Uterus (tissue), 2 donors: ENCODE results near the gene LRIT1.

Source experiments
- CTCF ChIP-seq, 4 experiments: fragments of 200-600 bp in 2 of 4; fragments of 450-650 bp in 2 of 4; sonication (generic) in 2 of 4; IDR thresholded peaks; one replicate each; pipeline ENCODE4 v1.5.1; 2016 to 2019; ENCODE audit warnings: antibody characterized with exemption in 4 of 4, mild to moderate bottlenecking in 2 of 4, moderate library complexity in 1 of 4
- POLR2A ChIP-seq, 2 donors: fragments of 450-650 bp; IDR thresholded peaks; one replicate each; pipeline ENCODE4 v1.6.1; 2016; ENCODE audit warnings: antibody characterized with exemption in 2 of 2, mild to moderate bottlenecking in 1 of 2, moderate library complexity in 1 of 2

DNA sequence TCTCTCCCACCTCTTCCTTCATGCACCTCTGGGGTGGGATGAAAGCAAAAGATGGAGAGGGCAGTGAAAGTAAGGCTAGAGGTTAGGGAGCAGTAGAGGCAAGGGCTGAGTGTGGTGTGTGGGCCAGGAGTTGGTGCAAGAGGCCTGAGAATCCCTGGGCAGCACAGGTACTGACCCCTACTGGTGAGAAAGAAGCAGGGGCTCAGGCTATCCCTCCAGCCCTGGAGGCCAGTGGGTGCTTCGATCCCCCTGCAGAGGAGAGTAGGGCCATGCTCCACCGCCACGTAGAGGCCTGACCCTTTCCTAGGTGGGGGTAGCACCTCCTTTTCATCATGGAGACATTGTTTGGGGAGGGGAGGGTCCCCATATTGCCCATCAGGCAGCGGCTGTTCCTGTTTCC, 37.2 kb downstream of the LRIT1 start:
- TF ChIP-seq CTCF (IDR thresholded peaks at IDR 0.05), result no peak
- no peak for TF ChIP-seq POLR2A (IDR thresholded peaks at IDR 0.05)
